Activated CD8-positive, alpha-beta memory T cell treated with anti-CD3 and anti-CD28 coated beads for 36 hours (primary cell): ENCODE data around the gene HIF1A. TPM values are rescaled to one million over a fixed set of nuclear protein-coding genes. Genes with fewer than 3 reads are reported as not detected.

Experiments
- CTCF ChIA-PET: fragments of 350-600 bp; sonication (Branson Sonifier 250); formaldehyde crosslinking; loops from one replicate; lab custom pipeline; 2021; ENCODE audit warnings: antibody characterized with exemption; lab: Charles Lee
- POLR2A ChIA-PET: fragments of 350-600 bp; sonication (Branson Sonifier 250); formaldehyde crosslinking; loops from one replicate; lab custom pipeline; 2021; ENCODE audit warnings: antibody characterized with exemption; lab: Charles Lee
- total RNA-seq, 2 experiments: library from RNA; stranded (reverse); gene quantifications; one replicate each; pipeline ENCODE4 v1.2.3, GENCODE V29; 2021

HIF1A gene
- total RNA-seq, 2 experiments from 2014 or later: 158 to 163 TPM

DNA sequence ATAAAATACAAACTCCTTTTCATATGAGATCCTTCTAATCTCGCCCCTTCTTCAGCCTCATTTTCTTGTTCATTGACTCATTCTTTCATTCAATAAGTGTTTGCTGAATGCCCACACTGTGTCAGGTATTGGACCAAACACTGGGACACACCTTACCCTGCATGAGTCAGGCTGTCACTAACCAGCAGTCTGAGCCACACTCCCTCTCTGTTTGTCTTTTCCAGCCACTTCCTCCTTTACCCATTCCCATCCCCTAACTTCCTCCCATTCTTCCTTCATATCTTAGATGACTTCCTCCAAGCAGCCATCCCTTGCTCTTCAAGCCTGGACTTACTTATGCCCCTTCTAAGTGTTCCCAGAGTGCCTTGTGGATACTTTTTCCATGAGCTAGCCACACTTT lies 27.0 kb upstream of the HIF1A start:
- ChIA-PET CTCF (interaction anchor here (1.6 kb wide), 1 partner anchor 98 kb away, joined by 4 read pairs; no protein-coding TSS in a partner anchor), POLR2A (no interaction called here)

GRCh38 chr14:61670576-61670975 lies 24.7 kb upstream of the HIF1A start:
- ChIA-PET CTCF (interaction anchor here (1.2 kb wide), 1 partner anchor 193 kb away, joined by 3 read pairs; no protein-coding TSS in a partner anchor), POLR2A (interaction anchor here (1.2 kb wide), 1 partner anchor 25 kb away, joined by 4 read pairs; the partner anchor contains the start of gene HIF1A)

DNA sequence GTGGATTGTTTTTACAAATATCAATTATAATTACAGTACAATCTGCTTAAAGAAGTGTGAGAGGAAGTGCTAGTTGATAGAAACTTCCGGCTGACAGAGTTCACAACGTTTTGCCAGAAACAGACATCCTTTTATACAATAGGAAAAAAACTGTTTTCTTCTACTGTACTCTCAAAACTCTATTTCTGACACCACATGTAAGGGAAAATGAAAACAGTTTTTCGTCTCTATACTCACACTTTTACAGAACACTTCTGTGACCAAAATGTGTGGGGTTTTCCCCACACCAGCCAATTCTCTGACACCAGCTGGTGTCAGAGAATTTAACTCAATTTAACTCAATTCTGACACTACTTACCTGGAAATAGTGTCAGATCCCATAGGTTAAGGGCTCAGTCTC lies 24.2 kb upstream of the HIF1A start:
- POLR2A ChIA-PET: interaction anchor here (1.2 kb wide), 1 partner anchor 25 kb away, joined by 4 read pairs; the partner anchor contains the start of gene HIF1A

DNA sequence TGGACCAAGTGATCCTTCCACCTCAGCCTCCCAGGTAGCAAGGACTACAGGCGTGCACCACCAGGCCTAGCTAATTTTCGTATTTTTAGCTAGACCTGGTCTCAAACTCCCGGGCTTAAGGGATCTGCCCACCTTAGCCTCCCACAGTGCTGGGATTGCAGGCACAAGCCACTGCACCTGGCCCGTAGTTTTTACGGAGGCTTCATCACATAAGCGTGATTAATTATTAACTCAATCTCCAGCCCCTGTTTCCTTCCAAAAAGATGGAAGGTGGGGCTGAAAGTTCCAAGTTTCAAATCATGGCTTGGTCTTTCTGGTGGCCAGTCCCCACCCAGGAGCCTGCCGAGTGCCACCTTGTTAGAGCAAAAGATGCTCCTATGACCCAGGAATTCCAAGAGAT lies 22.5 kb upstream of the HIF1A start:
- ChIA-PET POLR2A (interaction anchor here (0.8 kb wide), 1 partner anchor 179 kb away, joined by 5 read pairs; no protein-coding TSS in a partner anchor), CTCF (interaction anchor here (0.6 kb wide), 1 partner anchor 198 kb away, joined by 3 read pairs; no protein-coding TSS in a partner anchor)

More for the DNA sequence above, 24.2 kb upstream of the HIF1A start:
- CTCF ChIA-PET: interaction anchor here (1.2 kb wide), 1 partner anchor 193 kb away, joined by 3 read pairs; no protein-coding TSS in a partner anchor

DNA sequence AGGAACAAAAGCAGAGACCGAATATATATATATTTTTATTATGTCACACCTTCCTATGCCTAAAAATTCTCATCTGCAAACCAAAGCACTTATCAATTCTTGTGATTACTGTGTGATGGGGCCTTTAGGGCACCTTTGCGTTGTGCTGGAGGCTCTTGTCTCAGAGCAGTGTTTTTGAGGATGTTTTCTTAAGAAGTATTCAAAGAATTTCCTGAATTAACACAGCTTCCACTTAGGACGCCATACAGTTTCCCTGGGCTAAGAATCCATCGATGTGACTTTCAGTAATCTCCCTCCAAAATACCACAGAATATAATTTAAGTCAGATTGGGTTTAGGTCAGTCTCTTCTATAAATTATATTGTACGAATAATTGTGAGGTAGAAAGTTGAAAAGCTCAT lies 22.0 kb upstream of the HIF1A start:
- ChIA-PET POLR2A (no interaction called here), CTCF (no interaction called here)

GRCh38 chr14:61675291-61675690 lies 20.0 kb upstream of the HIF1A start:
- CTCF ChIA-PET: interaction anchor here (0.8 kb wide), 1 partner anchor 20 kb away, joined by 3 read pairs; the partner anchor contains the start of gene HIF1A
- POLR2A ChIA-PET: interaction anchor here (0.7 kb wide), 1 partner anchor 26 kb away, joined by 3 read pairs; no protein-coding TSS in a partner anchor

- POLR2A ChIA-PET: no interaction called here
These were observed 17.8 kb upstream of the HIF1A start for GRCh38 chr14:61677479-61677878.

GRCh38 chr14:61678975-61679374 lies 16.3 kb upstream of the HIF1A start:
- ChIA-PET CTCF (no interaction called here), POLR2A (no interaction called here)

More at GRCh38 chr14:61677479-61677878, 17.8 kb upstream of the HIF1A start:
- CTCF ChIA-PET: no interaction called here

DNA sequence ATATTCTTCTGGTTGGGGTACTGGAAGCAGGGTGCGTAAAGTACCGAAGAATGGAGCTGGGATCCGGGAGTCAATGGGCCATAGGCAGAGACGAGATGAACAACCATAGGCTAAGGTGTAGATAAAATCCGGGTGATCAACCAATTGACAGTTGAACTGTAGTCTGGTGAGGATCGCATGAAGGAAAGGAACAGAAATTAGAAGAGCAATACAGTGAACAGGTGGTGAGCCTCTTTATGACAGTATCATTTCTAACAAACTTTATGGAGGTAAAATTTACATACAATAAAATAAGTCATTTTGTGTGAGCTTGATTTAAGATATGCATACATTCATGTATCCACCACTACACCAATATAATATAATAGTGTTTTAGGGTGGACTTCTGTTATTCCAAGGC lies 13.9 kb upstream of the HIF1A start:
- ChIA-PET POLR2A (interaction anchor here (0.6 kb wide), 1 partner anchor 319 kb away, joined by 7 read pairs; no protein-coding TSS in a partner anchor), CTCF (no interaction called here)

- POLR2A ChIA-PET: no interaction called here
- CTCF ChIA-PET: interaction anchor here (1.2 kb wide), 1 partner anchor 8 kb away, joined by 3 read pairs; no protein-coding TSS in a partner anchor
These were observed 12.2 kb upstream of the HIF1A start for GRCh38 chr14:61683108-61683507.

DNA sequence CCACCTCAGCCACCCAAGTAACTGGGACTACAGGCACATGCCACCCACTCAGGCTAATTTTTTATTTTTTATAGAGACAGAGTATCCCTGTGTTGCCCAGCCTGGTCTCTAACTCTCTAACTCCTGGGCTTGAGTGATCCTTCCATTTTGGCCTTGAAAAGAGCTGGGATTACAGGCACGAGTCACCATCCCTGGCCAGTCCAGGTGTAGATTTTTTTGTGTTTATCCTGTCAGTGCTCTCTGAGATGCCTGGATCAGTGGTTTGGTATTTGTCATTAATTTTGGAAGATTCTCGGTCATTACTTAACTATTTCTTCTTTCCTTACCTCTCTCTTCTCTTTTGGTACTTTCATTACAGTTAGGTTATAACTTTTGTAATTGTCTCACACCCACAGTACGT lies 5.3 kb upstream of the HIF1A start:
- ChIA-PET CTCF (interaction anchor here (0.7 kb wide), 1 partner anchor 80 kb away, joined by 4 read pairs; no protein-coding TSS in a partner anchor), POLR2A (no interaction called here)

DNA sequence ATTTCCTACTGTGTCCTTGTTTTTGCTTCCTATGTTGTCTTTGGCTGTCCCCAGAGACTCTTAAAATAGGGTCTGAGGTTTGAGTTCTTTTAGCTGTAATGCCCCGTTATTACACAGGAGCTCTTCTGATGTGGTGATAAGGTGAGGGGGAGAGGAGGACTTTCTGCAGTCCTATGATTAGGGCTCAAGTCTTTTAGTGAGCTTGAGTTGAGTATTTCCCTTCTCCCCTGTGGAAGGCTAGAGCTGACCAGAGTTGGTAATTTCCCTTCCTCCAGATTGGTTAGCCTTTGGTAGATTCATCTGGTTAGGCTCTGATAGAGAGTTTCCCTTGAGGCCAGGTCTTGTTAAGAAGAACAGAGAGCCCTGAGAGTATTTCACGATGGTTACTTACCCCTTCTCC lies 4.3 kb upstream of the HIF1A start:
- CTCF ChIA-PET: interaction anchor here (0.7 to 1.2 kb wide), 2 partner anchors 8 to 81 kb away, joined by 3 to 4 read pairs; no protein-coding TSS in a partner anchor
- POLR2A ChIA-PET: no interaction called here

- CTCF ChIA-PET: interaction anchor here (1.2 kb wide), 1 partner anchor 9 kb away, joined by 3 read pairs; no protein-coding TSS in a partner anchor
- POLR2A ChIA-PET: no interaction called here
These were observed 3.8 kb upstream of the HIF1A start for GRCh38 chr14:61691495-61691894.

GRCh38 chr14:61694039-61694438 lies 1.3 kb upstream of the HIF1A start:
- ChIA-PET CTCF (interaction anchor here (1.2 kb wide), 1 partner anchor 125 kb away, joined by 3 read pairs; no protein-coding TSS in a partner anchor), POLR2A (interaction anchor here (1.3 kb wide), 1 partner anchor 10 kb away, joined by 6 read pairs; no protein-coding TSS in a partner anchor)

- CTCF ChIA-PET: interaction anchor here (1.3 to 1.5 kb wide), 2 partner anchors 20 to 216 kb away, joined by 3 to 5 read pairs; no protein-coding TSS in a partner anchor
- POLR2A ChIA-PET: interaction anchor here (0.6 to 1.7 kb wide), 12 partner anchors 25 to 369 kb away, joined by 3 to 10 read pairs (median 4); no protein-coding TSS in a partner anchor
These were observed 598 bp downstream of the HIF1A start for GRCh38 chr14:61695695-61696527.

- CTCF ChIA-PET: interaction anchor here (0.8 to 1.3 kb wide), 2 partner anchors 145 to 363 kb away, joined by 3 read pairs; no protein-coding TSS in a partner anchor
These were observed 1.5 kb downstream of the HIF1A start for GRCh38 chr14:61696753-61697318.

DNA sequence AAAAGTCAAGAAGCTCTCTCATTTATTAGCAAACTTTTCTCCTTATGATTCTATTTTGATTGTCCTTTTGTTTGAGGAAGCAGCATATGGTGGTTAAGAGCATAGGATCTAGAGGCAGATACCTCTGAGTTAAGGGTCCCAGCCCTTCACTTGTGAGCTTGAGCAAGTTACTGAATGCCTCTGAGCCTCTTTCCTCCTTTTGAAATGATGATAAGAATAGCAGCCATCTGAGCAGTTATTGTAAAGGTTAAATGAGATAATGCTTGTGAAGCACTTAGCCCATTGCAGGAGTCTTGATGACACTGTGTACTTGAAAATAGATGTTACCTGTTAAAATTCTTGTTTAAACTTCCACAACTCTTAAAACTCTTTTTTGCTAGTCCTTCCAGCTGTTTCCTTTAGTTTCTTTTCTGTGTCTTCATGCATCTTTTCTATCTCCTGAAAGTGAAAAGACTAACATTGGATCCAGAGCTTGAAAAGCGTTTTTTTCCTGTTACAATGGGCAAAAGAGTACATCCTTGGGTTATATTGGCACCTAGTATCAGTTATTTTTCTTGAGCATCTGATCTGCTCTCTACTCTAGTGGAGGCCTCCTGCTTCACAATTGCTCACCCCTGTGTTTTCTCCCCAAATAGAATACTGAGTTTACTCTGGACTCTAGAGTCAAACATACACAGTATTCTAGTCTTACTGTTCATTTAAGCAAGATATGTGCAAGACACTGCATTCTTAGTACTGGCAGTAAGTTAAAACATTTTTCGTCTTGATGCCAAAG lies 3.1 kb downstream of the HIF1A start:
- POLR2A ChIA-PET: interaction anchor here (1.5 to 1.9 kb wide), 2 partner anchors 35 to 195 kb away, joined by 3 to 7 read pairs; no protein-coding TSS in a partner anchor

More at GRCh38 chr14:61696753-61697318, 1.5 kb downstream of the HIF1A start:
- POLR2A ChIA-PET: interaction anchor here (1.5 to 1.9 kb wide), 2 partner anchors 34 to 193 kb away, joined by 3 to 7 read pairs; no protein-coding TSS in a partner anchor

GRCh38 chr14:61699027-61699426 lies 3.7 kb downstream of the HIF1A start:
- POLR2A ChIA-PET: interaction anchor here (1.9 kb wide), 1 partner anchor 36 kb away, joined by 7 read pairs; no protein-coding TSS in a partner anchor
- CTCF ChIA-PET: no interaction called here

More for the DNA sequence above, 3.1 kb downstream of the HIF1A start:
- CTCF ChIA-PET: interaction anchor here (1.3 kb wide), 1 partner anchor 146 kb away, joined by 3 read pairs; no protein-coding TSS in a partner anchor
